Lower lobe of right lung (tissue), 2 donors: ENCODE measurements around the gene BUB1B. TPM values are rescaled to one million over a fixed set of nuclear protein-coding genes. Genes with fewer than 3 reads are reported as not detected.

Experiments
- ATAC-seq, 2 donors: fragments of 200-7000 bp; cut with Tn5 transposase; one replicate each; pipeline ENCODE4 v1.9.1; 2020 to 2022; ENCODE audit warnings: mild to moderate bottlenecking in 2 of 2, moderate library complexity in 2 of 2
- DNase-seq: peaks from one replicate; pipeline ENCODE4 v3.0.0-alpha.2; 2020
- H3K27ac ChIP-seq: fragments of 200-600 bp; one replicate; pipeline ENCODE4 v1.8.0; 2022
- H3K27me3 ChIP-seq: fragments of 200-600 bp; one replicate; pipeline ENCODE4 v1.8.0; 2022; ENCODE audit warnings: low read depth
- H3K36me3 ChIP-seq: fragments of 200-600 bp; one replicate; pipeline ENCODE4 v1.8.0; 2022; ENCODE audit warnings: mild to moderate bottlenecking
- H3K4me1 ChIP-seq: fragments of 200-600 bp; one replicate; pipeline ENCODE4 v1.8.0; 2022
- H3K4me3 ChIP-seq: fragments of 200-600 bp; one replicate; pipeline ENCODE4 v1.8.0; 2022; ENCODE audit warnings: mild to moderate bottlenecking
- H3K9me3 ChIP-seq: fragments of 200-600 bp; one replicate; pipeline ENCODE4 v1.8.0; 2022
- intact Hi-C: fragments of 100-400 bp; cut with DNase I; formaldehyde crosslinking; loops from one replicate; pipeline ENCODE4 v1.11.0; 2022
- total RNA-seq: library from RNA; stranded (reverse); fragmentation: NEBNext Ultra II Directional; extraction: Animal tissue kit (Norgen Biotek cat#: 25700); gene quantifications from one replicate; pipeline ENCODE4 v1.2.1, GENCODE V29; 2021
- TF ChIP-seq, protein P1 (sequence below): fragments of 200-600 bp; IDR thresholded peaks from one replicate; pipeline ENCODE4 v1.8.0; 2022; ENCODE audit warnings: antibody characterized with exemption, mild to moderate bottlenecking
- donor health status: DM: no; HTN: yes; CAD: no; lungs with severe emphysema.

BUB1B gene
- total RNA-seq, 1 donor from 2014 or later = 1.4 TPM

DNA sequence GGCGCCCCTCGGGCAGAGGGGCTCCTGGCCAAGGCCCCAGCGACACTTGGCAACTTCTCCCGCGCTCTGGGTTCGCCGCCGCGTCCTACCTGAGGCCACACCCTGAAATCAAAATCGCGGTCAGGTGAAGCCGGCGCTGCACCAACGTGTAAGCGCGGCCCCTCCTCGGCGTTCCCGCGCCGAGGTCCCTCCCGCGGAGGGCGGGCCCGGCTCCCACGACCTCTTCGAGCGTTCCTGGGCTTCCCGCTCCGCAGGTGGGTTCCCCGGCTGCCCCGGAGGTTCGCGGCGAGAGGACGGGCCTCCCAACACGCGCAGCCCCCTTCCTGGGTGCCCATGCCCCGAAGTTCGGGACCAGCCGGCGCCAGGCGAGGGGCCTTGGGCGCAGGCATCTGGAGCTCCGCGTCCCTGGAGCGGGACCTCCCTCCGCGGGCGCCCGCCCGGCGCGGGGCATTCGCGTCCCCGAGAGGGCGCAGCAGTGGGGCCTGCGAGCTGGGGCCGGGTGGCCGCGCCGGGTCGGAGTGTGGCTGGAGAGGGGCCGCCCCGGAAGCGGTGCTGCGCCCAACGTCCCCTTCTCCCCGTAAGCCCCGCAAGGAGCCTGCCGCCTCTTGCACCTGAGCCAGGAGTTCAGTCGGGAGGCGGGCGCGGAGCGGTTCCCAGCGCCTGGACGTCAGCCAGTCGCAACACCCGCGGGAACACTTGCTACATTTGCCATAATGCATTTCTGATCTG lies 91.7 kb downstream of the BUB1B start:
- H3K27me3 ChIP-seq = peaks cover 17% of the 10 kb centered on the region
- peak; percentile 86 to 92 for ATAC-seq
- peak overlapping the region; percentile 60 for H3K27ac ChIP-seq
- peak; percentile 79 for DNase-seq
- H3K9me3 ChIP-seq = no peaks in the 10 kb centered on the region
- H3K4me3 ChIP-seq = peak overlapping the region; percentile 65
- H3K4me1 ChIP-seq = peaks cover 22% of the 10 kb centered on the region
- no peaks in the 10 kb centered on the region for H3K36me3 ChIP-seq
- intact Hi-C loops = no loop called here
- TF ChIP-seq, protein P1, sequence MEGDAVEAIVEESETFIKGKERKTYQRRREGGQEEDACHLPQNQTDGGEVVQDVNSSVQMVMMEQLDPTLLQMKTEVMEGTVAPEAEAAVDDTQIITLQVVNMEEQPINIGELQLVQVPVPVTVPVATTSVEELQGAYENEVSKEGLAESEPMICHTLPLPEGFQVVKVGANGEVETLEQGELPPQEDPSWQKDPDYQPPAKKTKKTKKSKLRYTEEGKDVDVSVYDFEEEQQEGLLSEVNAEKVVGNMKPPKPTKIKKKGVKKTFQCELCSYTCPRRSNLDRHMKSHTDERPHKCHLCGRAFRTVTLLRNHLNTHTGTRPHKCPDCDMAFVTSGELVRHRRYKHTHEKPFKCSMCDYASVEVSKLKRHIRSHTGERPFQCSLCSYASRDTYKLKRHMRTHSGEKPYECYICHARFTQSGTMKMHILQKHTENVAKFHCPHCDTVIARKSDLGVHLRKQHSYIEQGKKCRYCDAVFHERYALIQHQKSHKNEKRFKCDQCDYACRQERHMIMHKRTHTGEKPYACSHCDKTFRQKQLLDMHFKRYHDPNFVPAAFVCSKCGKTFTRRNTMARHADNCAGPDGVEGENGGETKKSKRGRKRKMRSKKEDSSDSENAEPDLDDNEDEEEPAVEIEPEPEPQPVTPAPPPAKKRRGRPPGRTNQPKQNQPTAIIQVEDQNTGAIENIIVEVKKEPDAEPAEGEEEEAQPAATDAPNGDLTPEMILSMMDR = no peak

- TF ChIP-seq, protein P1 = no peak
- intact Hi-C loops = no loop called here
- Histone ChIP-seq H3K9me3 (no peaks in the 10 kb centered on the region), H3K27me3 (peaks cover 17% of the 10 kb centered on the region), H3K4me1 (peaks cover 22% of the 10 kb centered on the region), H3K36me3 (no peaks in the 10 kb centered on the region), H3K27ac (peak overlapping the region; percentile 60), H3K4me3 (peak overlapping the region; percentile 65)
- DNase-seq = no peak
- ATAC-seq = peak in 1 of 2 donors; percentile 27
These were observed 92.4 kb downstream of the BUB1B start for GRCh38 chr15:40253167-40253790.

GRCh38 chr15:40254452-40254851 lies 93.6 kb downstream of the BUB1B start:
- TF ChIP-seq, protein P1 = no peak
- Histone ChIP-seq H3K27ac (no peak overlapping the region), H3K4me1 (peaks cover 22% of the 10 kb centered on the region), H3K36me3 (no peaks in the 10 kb centered on the region), H3K4me3 (no peak overlapping the region), H3K27me3 (peaks cover 17% of the 10 kb centered on the region), H3K9me3 (no peaks in the 10 kb centered on the region)
- intact Hi-C loops = no loop called here
- DNase-seq = no peak
- no peak for ATAC-seq

GRCh38 chr15:40255033-40255432 lies 94.2 kb downstream of the BUB1B start:
- H3K4me3 ChIP-seq = no peak overlapping the region
- no peaks in the 10 kb centered on the region for H3K9me3 ChIP-seq
- peaks cover 17% of the 10 kb centered on the region for H3K27me3 ChIP-seq
- DNase-seq (no peak), ATAC-seq (no peak)
- peaks cover 22% of the 10 kb centered on the region for H3K4me1 ChIP-seq
- intact Hi-C loops = no loop called here
- H3K36me3 ChIP-seq = no peaks in the 10 kb centered on the region
- TF ChIP-seq, protein P1 = no peak
- H3K27ac ChIP-seq = no peak overlapping the region

DNA sequence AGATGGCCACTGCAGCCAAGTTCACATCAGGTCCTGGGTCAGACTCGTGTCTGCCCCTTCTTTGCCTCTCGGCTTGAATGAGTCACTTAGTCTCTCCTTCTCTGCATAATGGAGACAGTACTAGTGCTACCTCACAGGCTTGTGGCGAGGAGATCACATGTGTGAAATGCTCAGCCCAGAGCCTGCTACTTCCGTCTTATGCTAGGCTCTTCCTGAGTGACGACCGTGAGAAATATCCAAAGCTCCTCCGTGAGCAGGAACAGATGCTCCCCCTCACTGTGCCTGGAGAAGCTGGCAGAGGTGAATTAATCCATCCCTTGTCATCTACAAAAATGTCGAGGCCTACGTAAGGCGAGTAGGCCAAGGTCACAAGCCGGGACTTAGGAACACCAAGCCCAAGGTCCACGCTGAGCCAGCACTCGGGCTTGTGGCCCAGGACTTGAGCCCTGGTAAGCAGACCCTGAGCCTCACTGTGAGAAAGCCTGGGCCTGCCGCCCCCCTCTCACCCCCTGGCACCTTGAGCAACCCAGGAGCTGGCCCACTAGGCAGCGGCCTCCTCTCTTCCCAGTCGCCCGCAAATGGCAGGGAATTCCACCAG lies 95.9 kb downstream of the BUB1B start:
- Histone ChIP-seq H3K27ac (no peak overlapping the region), H3K9me3 (no peaks in the 10 kb centered on the region), H3K27me3 (peaks cover 17% of the 10 kb centered on the region), H3K36me3 (no peaks in the 10 kb centered on the region), H3K4me3 (no peak overlapping the region), H3K4me1 (peaks cover 22% of the 10 kb centered on the region)
- TF ChIP-seq, protein P1 = no peak
- intact Hi-C loops = no loop called here
- no peak for DNase-seq
- ATAC-seq = no peak
